Kidney epithelial cell (primary cell): ENCODE data around the gene LIAS. TPM values are rescaled to one million over a fixed set of nuclear protein-coding genes. Genes with fewer than 3 reads are reported as not detected.
A peak's percentile ranks its signal among the peaks of the same experiment; 100 is the strongest.

Source experiments
- DNase-seq: peaks from one replicate; pipeline ENCODE4 v3.0.0-alpha.2; 2010; ENCODE audit warnings: low read depth
- H3K27me3 ChIP-seq: 2 replicates; pipeline ENCODE4 v1.6.0; 2011; ENCODE audit warnings: low read length; ENCODE audit not compliant: control insufficient read depth, insufficient read depth
- H3K36me3 ChIP-seq: 2 replicates; pipeline ENCODE4 v1.5.1; 2011; ENCODE audit warnings: low read length; ENCODE audit not compliant: control insufficient read depth, insufficient read depth
- H3K4me3 ChIP-seq: 2 replicates; pipeline ENCODE4 v1.5.1; 2011; ENCODE audit warnings: low read depth, mild to moderate bottlenecking, control low read depth, low read length
- CTCF ChIP-seq: IDR thresholded peaks from 2 replicates; pipeline ENCODE4 v1.5.1; 2011; ENCODE audit warnings: mild to moderate bottlenecking, moderate library complexity, low read length, control low read depth, inconsistent platforms; ENCODE audit not compliant: insufficient read depth, poor library complexity, severe bottlenecking
- total RNA-seq: library from RNA; depleted of rRNA; stranded (reverse); fragments of >200 nt; gene quantifications from 2 replicates; pipeline ENCODE4 v1.2.3, GENCODE V29; 2015

LIAS gene
- total RNA-seq, 1 donor from 2014 or later: 15.4 TPM

GRCh38 chr4:39426728-39427127 lies 32.1 kb upstream of the LIAS start:
- H3K36me3 ChIP-seq: no peaks in the 10 kb centered on the region
- DNase-seq: no peak
- no peak for TF ChIP-seq CTCF
- no peak overlapping the region for H3K4me3 ChIP-seq
- H3K27me3 ChIP-seq: no peaks in the 10 kb centered on the region

- no peaks in the 10 kb centered on the region for H3K36me3 ChIP-seq
- DNase-seq: no peak
- no peak overlapping the region for H3K4me3 ChIP-seq
- TF ChIP-seq CTCF: no peak
- H3K27me3 ChIP-seq: no peaks in the 10 kb centered on the region
These were observed 31.2 kb upstream of the LIAS start for GRCh38 chr4:39427520-39428114.

- Histone ChIP-seq H3K4me3 (no peak overlapping the region), H3K27me3 (no peaks in the 10 kb centered on the region), H3K36me3 (no peaks in the 10 kb centered on the region)
- no peak for DNase-seq
- TF ChIP-seq CTCF: no peak
These were observed 29.2 kb upstream of the LIAS start for GRCh38 chr4:39429476-39430334.

- Histone ChIP-seq H3K4me3 (no peak overlapping the region), H3K27me3 (no peaks in the 10 kb centered on the region), H3K36me3 (no peaks in the 10 kb centered on the region)
- TF ChIP-seq CTCF: no peak
- DNase-seq: no peak
These were observed 24.9 kb upstream of the LIAS start for GRCh38 chr4:39433878-39434492.

GRCh38 chr4:39435659-39436563 lies 22.9 kb upstream of the LIAS start:
- DNase-seq: no peak
- H3K4me3 ChIP-seq: no peak overlapping the region
- no peaks in the 10 kb centered on the region for H3K27me3 ChIP-seq
- peak; percentile 19 for TF ChIP-seq CTCF
- H3K36me3 ChIP-seq: no peaks in the 10 kb centered on the region
